HepG2 (cell line): ENCODE data around the gene HPCAL1. TPM values are rescaled to one million over a fixed set of nuclear protein-coding genes. Genes with fewer than 3 reads are reported as not detected.

Experiments used
- ATM ChIP-seq: fragments of 450-650 bp; IDR thresholded peaks from 2 replicates; pipeline ENCODE4 v1.7.1; 2017; ENCODE audit warnings: mild to moderate bottlenecking, borderline replicate concordance
- BATF2 ChIP-seq: sonication (generic); formaldehyde crosslinking; IDR thresholded peaks from 2 replicates; pipeline ENCODE4 v1.8.0; 2022; ENCODE audit warnings: mild to moderate bottlenecking, missing genetic modification reagents, moderate library complexity
- DNMT3B ChIP-seq: conservative IDR thresholded peaks from 2 replicates; pipeline ENCODE4 v1.6.1; 2016; ENCODE audit warnings: missing biosample characterization, control low read depth
- HNRNPLL ChIP-seq: fragments of 200-400 bp; formaldehyde crosslinking; IDR thresholded peaks from 2 replicates; pipeline ENCODE4 v1.6.1; 2017; ENCODE audit warnings: mild to moderate bottlenecking, low read depth, low read length; ENCODE audit not compliant: poor library complexity, severe bottlenecking
- KDM3A ChIP-seq: IDR thresholded peaks from 2 replicates; pipeline ENCODE4 v1.6.1; 2018; ENCODE audit warnings: low read depth, missing compliant biosample characterization
- MEF2D ChIP-seq: sonication (generic); formaldehyde crosslinking; IDR thresholded peaks from 2 replicates; pipeline ENCODE4 v1.5.1; 2020; ENCODE audit warnings: mild to moderate bottlenecking, missing genetic modification reagents
- NCOR1 ChIP-seq: fragments of 200-600 bp; sonication (generic); IDR thresholded peaks from 2 replicates; pipeline ENCODE4 v1.7.0; 2017; ENCODE audit warnings: antibody characterized with exemption, low read length, borderline replicate concordance
- PCBP2 ChIP-seq: fragments of 200-400 bp; formaldehyde crosslinking; optimal IDR thresholded peaks from 2 replicates; pipeline ENCODE3; 2018; ENCODE audit warnings: low read length, low read depth; ENCODE audit not compliant: poor library complexity, severe bottlenecking
- PRPF4 ChIP-seq: fragments of 200-400 bp; formaldehyde crosslinking; IDR thresholded peaks from 2 replicates; pipeline ENCODE4 v1.6.1; 2016; ENCODE audit warnings: low read length, low read depth; ENCODE audit not compliant: poor library complexity, severe bottlenecking
- SRSF4 ChIP-seq: fragments of 200-400 bp; formaldehyde crosslinking; IDR thresholded peaks from one replicate; pipeline ENCODE4 v1.6.1; 2018; ENCODE audit warnings: mild to moderate bottlenecking, low read depth, low read length, moderate library complexity; ENCODE audit not compliant: poor library complexity, severe bottlenecking
- TBX3 ChIP-seq: fragments of 450-650 bp; IDR thresholded peaks from 2 replicates; pipeline ENCODE4 v1.6.1; 2017; ENCODE audit warnings: antibody characterized with exemption, mild to moderate bottlenecking, inconsistent platforms, borderline replicate concordance
- ZBTB20 ChIP-seq: sonication (generic); formaldehyde crosslinking; IDR thresholded peaks from 2 replicates; pipeline ENCODE4 v1.8.1; 2023; ENCODE audit warnings: missing genetic modification reagents, low read depth, mild to moderate bottlenecking, borderline replicate concordance
- ZC3H13 ChIP-seq: sonication (generic); formaldehyde crosslinking; IDR thresholded peaks from 2 replicates; pipeline ENCODE4 v1.8.1; 2023; ENCODE audit warnings: mild to moderate bottlenecking, missing genetic modification reagents, moderate library complexity
- ZNF124 ChIP-seq: sonication (generic); formaldehyde crosslinking; IDR thresholded peaks from 2 replicates; pipeline ENCODE4 v1.4.0; 2020; ENCODE audit warnings: missing genetic modification reagents
- ZNF513 ChIP-seq: sonication (generic); formaldehyde crosslinking; conservative IDR thresholded peaks from 2 replicates; pipeline ENCODE4 v1.5.0; 2020; ENCODE audit warnings: missing genetic modification reagents
- ZNF530 ChIP-seq: sonication (generic); formaldehyde crosslinking; IDR thresholded peaks from 2 replicates; pipeline ENCODE4 v1.5.0; 2020; ENCODE audit warnings: low read depth, mild to moderate bottlenecking, missing genetic modification reagents
- ZNF652 ChIP-seq: IDR thresholded peaks from 2 replicates; pipeline ENCODE4 v1.6.1; 2016; ENCODE audit warnings: low read depth, borderline replicate concordance
- ZNF777 ChIP-seq: sonication (generic); formaldehyde crosslinking; IDR thresholded peaks from 2 replicates; pipeline ENCODE4 v1.4.0; 2020; ENCODE audit warnings: missing genetic modification reagents
- polyA plus RNA-seq, 8 experiments: library from polyadenylated mRNA; depleted of rRNA in 3 of 8; stranded (reverse) in 7 of 8; unstranded in 1 of 8; fragments of >200 nt; fragmentation: Illumina TruSeq in 4 of 8; extraction: Trizol in 4 of 8; gene quantifications; 2 replicates each; pipeline versions ENCODE4 v1.2.1 to v1.2.3, GENCODE V29; 2011 to 2016; ENCODE audit warnings: low read depth in 4 of 8, missing spikeins in 1 of 8, mixed read lengths in 1 of 8; ENCODE audit not compliant: insufficient read depth in 1 of 8
- total RNA-seq, 5 experiments: library from RNA; depleted of rRNA; stranded (reverse); fragments of >200 nt; fragmentation: Illumina TruSeq; extraction: Trizol; gene quantifications; 2 replicates each; pipeline ENCODE4 v1.2.3, GENCODE V29; 2016; ENCODE audit warnings: low read depth in 1 of 5
- TF ChIP-seq, protein P1 (sequence below): sonication (generic); formaldehyde crosslinking; conservative IDR thresholded peaks from 2 replicates; pipeline ENCODE4 v1.4.0; 2020; ENCODE audit warnings: missing genetic modification reagents
- TF ChIP-seq, protein P2 (sequence below): sonication (generic); formaldehyde crosslinking; IDR thresholded peaks from 2 replicates; pipeline ENCODE4 v1.4.0; 2020; ENCODE audit warnings: missing genetic modification reagents

HPCAL1 gene
- total and polyA plus RNA-seq, 2 of the 13 experiments (the other 11 are each of a cell fraction or from before 2014, with no cell fraction given), result 29.5 to 29.9 TPM

- TF ChIP-seq, protein P1, sequence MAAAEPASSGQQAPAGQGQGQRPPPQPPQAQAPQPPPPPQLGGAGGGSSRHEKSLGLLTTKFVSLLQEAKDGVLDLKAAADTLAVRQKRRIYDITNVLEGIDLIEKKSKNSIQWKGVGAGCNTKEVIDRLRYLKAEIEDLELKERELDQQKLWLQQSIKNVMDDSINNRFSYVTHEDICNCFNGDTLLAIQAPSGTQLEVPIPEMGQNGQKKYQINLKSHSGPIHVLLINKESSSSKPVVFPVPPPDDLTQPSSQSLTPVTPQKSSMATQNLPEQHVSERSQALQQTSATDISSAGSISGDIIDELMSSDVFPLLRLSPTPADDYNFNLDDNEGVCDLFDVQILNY, result no peak
- TF ChIP-seq ZNF513 (CRISPR knock-in tag) (no peak), TBX3 (no peak), DNMT3B (peak; percentile 81; the same call in 1 of the 2 replicates), ZNF652 (CRISPR knock-in tag) (no peak), KDM3A (CRISPR knock-in tag) (0 out of 2 replicates have a peak, but pooled peaks have one; percentile 9), ZC3H13 (CRISPR knock-in tag) (0 out of 2 replicates have a peak, but pooled peaks have one; percentile 21), PRPF4 (no peak), NCOR1 (peak; percentile 92), HNRNPLL (no peak), ZNF530 (CRISPR knock-in tag) (no peak), PCBP2 (no peak), ZBTB20 (CRISPR knock-in tag) (peak; percentile 69; the same call in 1 of the 2 replicates), ATM (no peak), ZNF124 (CRISPR knock-in tag) (0 out of 2 replicates have a peak, but pooled peaks have one; percentile 39), SRSF4 (no peak), ZNF777 (CRISPR knock-in tag) (peak; percentile 0; the same call in 1 of the 2 replicates), MEF2D (CRISPR knock-in tag) (peak; percentile 16; the same call in 1 of the 2 replicates), BATF2 (CRISPR knock-in tag) (no peak)
- TF ChIP-seq, protein P2, sequence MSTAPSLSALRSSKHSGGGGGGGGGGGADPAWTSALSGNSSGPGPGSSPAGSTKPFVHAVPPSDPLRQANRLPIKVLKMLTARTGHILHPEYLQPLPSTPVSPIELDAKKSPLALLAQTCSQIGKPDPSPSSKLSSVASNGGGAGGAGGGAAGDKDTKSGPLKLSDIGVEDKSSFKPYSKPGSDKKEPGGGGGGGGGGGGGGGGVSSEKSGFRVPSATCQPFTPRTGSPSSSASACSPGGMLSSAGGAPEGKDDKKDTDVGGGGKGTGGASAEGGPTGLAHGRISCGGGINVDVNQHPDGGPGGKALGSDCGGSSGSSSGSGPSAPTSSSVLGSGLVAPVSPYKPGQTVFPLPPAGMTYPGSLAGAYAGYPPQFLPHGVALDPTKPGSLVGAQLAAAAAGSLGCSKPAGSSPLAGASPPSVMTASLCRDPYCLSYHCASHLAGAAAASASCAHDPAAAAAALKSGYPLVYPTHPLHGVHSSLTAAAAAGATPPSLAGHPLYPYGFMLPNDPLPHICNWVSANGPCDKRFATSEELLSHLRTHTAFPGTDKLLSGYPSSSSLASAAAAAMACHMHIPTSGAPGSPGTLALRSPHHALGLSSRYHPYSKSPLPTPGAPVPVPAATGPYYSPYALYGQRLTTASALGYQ (CRISPR knock-in tag), result no peak
These were observed 24.5 kb upstream of the HPCAL1 start (continued) for GRCh38 chr2:10278029-10278762.
